ENCODE results near the gene DNMT1. TPM values are rescaled to one million over a fixed set of nuclear protein-coding genes. Genes with fewer than 3 reads are reported as not detected.

The DNMT1 gene
- total and polyA plus RNA-seq, 3 donors from 2014 or later, result 96.5 to 145 (median 103) TPM

DNA sequence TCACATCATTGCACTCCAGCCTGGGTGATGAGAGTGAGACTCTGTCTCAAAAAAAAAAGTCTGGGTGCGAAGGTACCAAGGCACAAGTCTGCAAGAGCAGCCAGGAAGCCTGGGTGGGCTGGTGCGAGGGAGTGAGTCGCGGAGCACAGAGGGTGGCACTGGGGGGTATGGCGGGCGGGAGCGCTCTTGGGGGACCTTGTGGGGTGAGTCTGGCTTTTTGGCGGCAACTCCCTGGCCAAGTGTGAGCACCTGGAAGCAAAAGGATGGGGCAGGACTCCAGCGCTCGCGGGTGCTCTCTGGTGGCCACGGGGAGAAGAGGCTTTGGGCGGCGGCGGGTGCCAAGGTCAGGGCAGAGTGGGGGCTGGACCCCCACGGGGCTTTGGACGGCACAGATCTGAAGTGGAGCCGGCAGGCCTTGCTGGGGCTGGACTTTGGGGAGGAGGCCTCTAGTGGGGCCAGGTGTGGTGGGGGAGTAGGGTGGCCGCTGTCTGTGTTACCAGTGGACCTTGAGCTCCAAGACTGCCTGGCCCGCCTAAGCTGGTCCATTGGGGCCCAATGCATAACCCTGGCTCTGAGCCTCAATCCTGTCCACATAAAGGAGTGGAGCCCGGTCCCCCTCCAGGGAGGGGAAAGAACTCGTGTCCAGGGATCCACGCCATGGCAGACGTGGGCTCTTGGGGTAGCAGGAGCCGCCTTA is 81.7 kb downstream of the DNMT1 start:
- no peaks in the 10 kb centered on the region for H3K36me3 ChIP-seq (ENCODE audit: low read depth, missing control alignments)
- 35 to 68% methylated on average over 8 to 25 of the region's 25 CpGs for WGBS, 2 donors
- H3K4me1 ChIP-seq, result no peaks in the 10 kb centered on the region
- H3K27ac ChIP-seq, result no peak overlapping the region
- peak; percentile 41 for DNase-seq
- H3K9me3 ChIP-seq, result no peaks in the 10 kb centered on the region
- H3K27me3 ChIP-seq, result no peaks in the 10 kb centered on the region
- intact Hi-C loops (cut with DNase I; ENCODE audit: low total_unique reads), result loop anchor here (10.0 kb wide), 1 partner anchor 132 kb away; no protein-coding TSS in a partner anchor
- H3K4me3 ChIP-seq, result no peak overlapping the region
- TF ChIP-seq POLR2A (IDR thresholded peaks at IDR 0.05), result no peak
- TF ChIP-seq, protein P1, sequence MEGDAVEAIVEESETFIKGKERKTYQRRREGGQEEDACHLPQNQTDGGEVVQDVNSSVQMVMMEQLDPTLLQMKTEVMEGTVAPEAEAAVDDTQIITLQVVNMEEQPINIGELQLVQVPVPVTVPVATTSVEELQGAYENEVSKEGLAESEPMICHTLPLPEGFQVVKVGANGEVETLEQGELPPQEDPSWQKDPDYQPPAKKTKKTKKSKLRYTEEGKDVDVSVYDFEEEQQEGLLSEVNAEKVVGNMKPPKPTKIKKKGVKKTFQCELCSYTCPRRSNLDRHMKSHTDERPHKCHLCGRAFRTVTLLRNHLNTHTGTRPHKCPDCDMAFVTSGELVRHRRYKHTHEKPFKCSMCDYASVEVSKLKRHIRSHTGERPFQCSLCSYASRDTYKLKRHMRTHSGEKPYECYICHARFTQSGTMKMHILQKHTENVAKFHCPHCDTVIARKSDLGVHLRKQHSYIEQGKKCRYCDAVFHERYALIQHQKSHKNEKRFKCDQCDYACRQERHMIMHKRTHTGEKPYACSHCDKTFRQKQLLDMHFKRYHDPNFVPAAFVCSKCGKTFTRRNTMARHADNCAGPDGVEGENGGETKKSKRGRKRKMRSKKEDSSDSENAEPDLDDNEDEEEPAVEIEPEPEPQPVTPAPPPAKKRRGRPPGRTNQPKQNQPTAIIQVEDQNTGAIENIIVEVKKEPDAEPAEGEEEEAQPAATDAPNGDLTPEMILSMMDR (IDR thresholded peaks at IDR 0.05), result peak; percentile 11 to 50 (median 39)

- no peak for DNase-seq
- no peak overlapping the region for H3K27ac ChIP-seq
- no peaks in the 10 kb centered on the region for H3K36me3 ChIP-seq (ENCODE audit: low read depth, missing control alignments)
- 61 to 66% methylated on average over 17 to 23 of the region's 23 CpGs for WGBS, 2 donors
- no peak for TF ChIP-seq POLR2A (IDR thresholded peaks at IDR 0.05)
- TF ChIP-seq, protein P1 (IDR thresholded peaks at IDR 0.05), result no peak
- H3K4me1 ChIP-seq, result peaks cover under 1% of the 10 kb centered on the region
- H3K9me3 ChIP-seq, result no peaks in the 10 kb centered on the region
- no peaks in the 10 kb centered on the region for H3K27me3 ChIP-seq
- intact Hi-C loops (cut with DNase I; ENCODE audit: low total_unique reads), result loop anchor here (10.0 kb wide), 1 partner anchor 133 kb away; no protein-coding TSS in a partner anchor
- H3K4me3 ChIP-seq, result no peak overlapping the region
These were observed 82.6 kb downstream of the DNMT1 start for GRCh38 chr19:10112037-10112761.

- no peaks in the 10 kb centered on the region for H3K36me3 ChIP-seq (ENCODE audit: low read depth, missing control alignments)
- 67 to 74% methylated on average over 6 to 8 of the region's 8 CpGs for WGBS, 2 donors
- DNase-seq, result no peak
- no peak within 1 kb of the TSS for H3K4me3 ChIP-seq
- H3K4me1 ChIP-seq, result peaks cover 6% of the 10 kb centered on the region
- H3K27me3 ChIP-seq, result no peaks in the 10 kb centered on the region
- H3K27ac ChIP-seq, result no peak within 1 kb of the TSS
- intact Hi-C loops (cut with DNase I; ENCODE audit: low total_unique reads), result loop anchor here (10.0 kb wide), 1 partner anchor 133 kb away; no protein-coding TSS in a partner anchor
- TF ChIP-seq, protein P1 (IDR thresholded peaks at IDR 0.05), result no peak
- no peak for TF ChIP-seq POLR2A (IDR thresholded peaks at IDR 0.05)
- no peaks in the 10 kb centered on the region for H3K9me3 ChIP-seq
These were observed 83.3 kb downstream of the DNMT1 start, which contains the start of gene P2RY11 for GRCh38 chr19:10111405-10111811. TSS of gene P2RY11 (plus strand) at chr19:10111693. CDS start at chr19:10111722, 29 bp downstream.

GRCh38 chr19:10110972-10111317 is 83.8 kb downstream of the DNMT1 start:
- Histone ChIP-seq H3K27me3 (no peaks in the 10 kb centered on the region), H3K36me3 (ENCODE audit: low read depth, missing control alignments) (no peaks in the 10 kb centered on the region), H3K9me3 (no peaks in the 10 kb centered on the region), H3K4me3 (no peak overlapping the region), H3K27ac (no peak overlapping the region), H3K4me1 (peaks cover 6% of the 10 kb centered on the region)
- no peak for DNase-seq
- intact Hi-C loops (cut with DNase I; ENCODE audit: low total_unique reads), result loop anchor here (10.0 kb wide), 1 partner anchor 134 kb away; no protein-coding TSS in a partner anchor
- TF ChIP-seq, protein P1 (IDR thresholded peaks at IDR 0.05), result no peak
- WGBS, 2 donors, result 75 to 88% methylated on average over 5 to 19 of the region's 19 CpGs

Data from testis (tissue), 3 donors.